ENCODE measurements around the gene JAK1.
"Not testable (repeated sequence)": the region's sequence is repeated elsewhere in the genome, so short reads cannot be mapped to it uniquely, and the experiment has no call there.

The JAK1 gene

GRCh38 chr1:64966158-64966971 is at the start of gene JAK1:
JAK1 (minus strand) TSS chr1:64966549; CDS start chr1:64886264, 80,285 bp downstream.
- peak; percentile 86 for DNase-seq

GRCh38 chr1:65014321-65014720 is 48.0 kb upstream of the JAK1 start:
- DNase-seq: no peak

DNA sequence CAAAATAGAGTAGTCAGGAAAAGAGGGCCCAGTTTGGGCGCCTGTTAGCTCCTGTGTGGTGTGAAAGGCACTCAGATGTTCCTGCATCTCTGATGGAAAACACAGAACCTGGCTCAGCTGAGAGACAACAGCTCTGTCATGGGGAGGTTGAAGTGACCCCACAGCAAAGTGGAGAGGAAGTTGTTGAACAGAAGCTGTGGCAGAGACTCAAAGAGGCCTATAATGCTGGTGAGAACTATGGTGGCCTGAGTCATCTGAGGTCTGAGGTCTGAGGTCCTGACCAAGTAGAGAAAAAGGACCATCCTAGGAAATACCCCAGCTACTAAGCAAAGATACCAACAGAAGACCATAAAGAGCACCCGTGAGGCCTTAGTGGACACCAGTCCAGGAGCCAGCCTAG is 45.6 kb upstream of the JAK1 start:
- no peak for DNase-seq

DNA sequence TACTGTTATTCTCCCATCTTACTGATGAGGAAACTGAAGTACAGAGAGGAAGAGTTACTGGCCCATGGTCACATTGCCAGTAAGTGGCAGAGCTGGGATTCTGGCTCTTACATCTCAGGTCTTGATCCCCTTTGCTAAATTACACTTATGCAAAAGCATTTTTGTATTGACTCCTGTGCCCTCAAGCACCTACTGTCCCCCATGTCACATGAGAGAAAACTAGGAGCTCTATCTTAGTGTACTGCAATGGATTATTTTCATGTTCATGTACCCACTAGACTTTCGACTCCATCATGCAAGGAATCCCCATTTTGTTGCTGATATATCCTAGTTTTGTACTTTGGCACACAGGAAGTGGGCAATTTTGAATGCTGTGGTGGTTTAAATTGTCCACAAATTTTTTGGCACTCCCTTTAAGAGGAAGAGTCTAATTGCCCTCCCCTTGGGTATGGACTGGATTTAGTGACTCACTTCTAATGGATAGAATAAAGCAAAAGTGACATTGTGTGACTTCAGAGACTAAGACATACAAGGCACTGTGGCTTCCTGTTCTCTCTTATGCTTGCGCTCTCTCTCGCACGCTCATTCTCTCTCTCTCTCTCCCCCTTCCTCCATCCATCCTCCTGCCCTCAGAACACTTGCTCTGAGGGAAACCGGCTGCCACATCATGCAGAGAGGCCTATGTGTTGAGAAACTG is 43.5 kb upstream of the JAK1 start:
- no peak for DNase-seq

- DNase-seq: no peak
Observed at GRCh38 chr1:65009176-65009575, 42.8 kb upstream of the JAK1 start.

DNA sequence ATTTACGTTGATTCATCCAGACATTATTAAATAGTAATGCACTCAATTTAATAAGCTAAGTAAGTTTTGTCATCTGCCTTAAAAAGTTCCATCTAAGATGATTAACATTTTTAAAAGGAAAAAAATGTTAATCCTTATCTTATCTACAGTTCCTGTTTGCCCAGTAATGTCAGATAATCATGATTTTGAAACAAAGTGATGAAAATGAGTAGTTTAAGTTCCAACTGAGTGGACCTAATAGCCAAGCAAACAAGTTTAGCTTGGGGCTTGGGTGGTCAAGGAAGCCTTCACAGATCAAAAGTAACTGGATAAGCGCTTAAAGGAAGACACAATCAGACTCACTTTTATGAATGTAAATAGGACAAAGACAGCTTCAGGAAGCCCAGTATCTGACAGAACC is 40.5 kb upstream of the JAK1 start:
- no peak for DNase-seq

DNA sequence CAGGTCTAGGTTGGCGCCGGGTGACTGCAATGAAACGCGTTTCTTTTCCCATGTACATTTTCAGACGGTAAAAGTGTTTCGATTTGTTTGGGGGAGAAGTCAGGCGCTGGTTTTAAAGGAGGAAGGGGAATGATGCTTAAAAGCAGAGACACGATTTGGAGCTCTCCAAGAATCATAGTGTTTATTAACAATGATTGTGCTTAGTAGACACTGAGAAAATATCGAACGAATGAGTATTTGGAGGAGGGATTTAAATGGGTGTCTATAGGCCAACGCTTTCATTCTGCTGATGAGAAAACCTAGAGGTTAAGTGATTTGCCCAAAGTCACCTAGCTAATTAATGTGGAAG is 36.9 kb upstream of the JAK1 start:
- no peak for DNase-seq

DNA sequence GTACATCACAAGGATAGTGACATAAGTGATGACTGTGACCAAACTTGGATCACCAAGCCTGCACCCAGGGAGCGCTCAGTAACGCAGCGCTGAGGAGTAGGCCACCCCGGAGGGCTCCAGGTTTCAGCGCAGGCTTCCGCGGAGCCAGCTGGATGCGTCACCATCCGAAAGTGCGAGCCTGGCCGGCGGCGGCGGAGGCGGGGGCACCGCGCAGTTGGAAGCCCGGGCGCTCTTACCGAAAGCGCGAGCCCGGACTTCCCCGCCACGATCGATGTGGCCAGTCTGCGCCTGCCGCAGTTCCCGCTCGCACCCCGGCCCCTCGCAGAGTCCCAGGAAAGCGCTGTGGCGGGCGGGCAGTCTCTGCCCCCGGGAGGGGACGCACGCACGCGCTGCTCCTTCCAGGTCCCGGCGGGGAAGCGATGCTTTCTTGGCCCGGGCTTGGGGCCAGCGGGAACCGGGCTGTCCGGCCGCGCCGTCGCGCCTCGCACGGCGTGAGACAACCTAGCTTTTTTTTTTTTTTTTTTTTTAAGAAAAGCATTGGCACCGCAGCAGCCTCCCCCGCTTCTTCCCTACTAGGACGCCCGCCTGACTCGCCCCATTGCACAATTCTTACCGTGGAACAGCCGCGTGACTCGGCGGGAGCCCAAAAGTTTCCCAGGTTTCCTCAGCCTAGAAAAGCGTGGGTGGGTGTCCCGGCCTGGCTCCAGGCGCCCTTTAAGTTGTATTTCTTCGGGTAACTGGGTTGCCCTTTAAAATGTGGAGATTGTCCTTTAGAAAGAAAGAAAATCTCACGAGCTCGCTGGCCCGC is 36.4 kb upstream of the JAK1 start:
- DNase-seq: peak; percentile 58

DNA sequence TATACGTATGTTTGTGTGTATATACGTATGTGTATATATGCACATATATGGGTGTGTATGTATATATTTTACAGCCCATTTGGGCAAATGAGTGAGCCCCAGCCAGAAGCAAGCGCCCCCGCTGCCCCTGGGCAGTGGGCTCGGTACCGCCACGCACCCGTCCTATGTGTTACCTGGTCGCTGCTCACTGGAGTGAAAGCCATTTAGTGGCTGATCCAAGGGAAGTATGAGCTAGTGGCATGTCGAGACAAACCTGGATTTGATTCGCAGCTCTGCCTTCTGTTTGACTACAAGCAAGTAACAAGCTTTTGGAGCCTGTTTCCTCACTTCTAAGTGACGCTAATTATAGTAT is 35.8 kb upstream of the JAK1 start:
- DNase-seq: no peak

GRCh38 chr1:65001231-65001792 is 35.0 kb upstream of the JAK1 start:
- peak; percentile 76 for DNase-seq

DNA sequence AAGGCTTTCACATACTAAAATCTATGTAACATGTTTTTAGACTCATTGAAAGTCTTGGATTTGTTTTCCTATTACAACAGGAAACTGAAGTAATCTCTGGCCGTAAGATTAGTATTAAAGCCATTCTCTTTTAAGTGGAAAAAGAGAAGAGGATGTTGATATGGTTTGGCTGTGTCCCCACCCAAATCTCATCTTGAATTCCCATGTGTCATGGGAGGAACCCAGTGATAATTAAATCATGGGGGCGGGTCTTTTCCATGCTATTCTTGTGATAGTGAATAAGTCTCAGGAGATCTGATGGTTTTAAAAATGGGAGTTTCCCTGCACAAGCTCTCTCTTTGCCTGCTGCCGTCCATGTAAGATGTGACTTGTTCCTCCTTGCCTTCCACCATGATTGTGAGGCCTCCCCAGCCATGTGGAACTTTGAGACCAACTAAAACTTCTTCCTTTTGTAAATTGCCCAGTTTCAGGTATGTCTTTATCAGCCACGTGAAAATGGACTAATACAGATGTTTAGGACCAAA is 32.1 kb upstream of the JAK1 start:
- DNase-seq: not testable (repeated sequence)

GRCh38 chr1:64996541-64997257 is 30.4 kb upstream of the JAK1 start:
- no peak for DNase-seq

GRCh38 chr1:64995316-64995715 is 29.0 kb upstream of the JAK1 start:
- DNase-seq: no peak

DNA sequence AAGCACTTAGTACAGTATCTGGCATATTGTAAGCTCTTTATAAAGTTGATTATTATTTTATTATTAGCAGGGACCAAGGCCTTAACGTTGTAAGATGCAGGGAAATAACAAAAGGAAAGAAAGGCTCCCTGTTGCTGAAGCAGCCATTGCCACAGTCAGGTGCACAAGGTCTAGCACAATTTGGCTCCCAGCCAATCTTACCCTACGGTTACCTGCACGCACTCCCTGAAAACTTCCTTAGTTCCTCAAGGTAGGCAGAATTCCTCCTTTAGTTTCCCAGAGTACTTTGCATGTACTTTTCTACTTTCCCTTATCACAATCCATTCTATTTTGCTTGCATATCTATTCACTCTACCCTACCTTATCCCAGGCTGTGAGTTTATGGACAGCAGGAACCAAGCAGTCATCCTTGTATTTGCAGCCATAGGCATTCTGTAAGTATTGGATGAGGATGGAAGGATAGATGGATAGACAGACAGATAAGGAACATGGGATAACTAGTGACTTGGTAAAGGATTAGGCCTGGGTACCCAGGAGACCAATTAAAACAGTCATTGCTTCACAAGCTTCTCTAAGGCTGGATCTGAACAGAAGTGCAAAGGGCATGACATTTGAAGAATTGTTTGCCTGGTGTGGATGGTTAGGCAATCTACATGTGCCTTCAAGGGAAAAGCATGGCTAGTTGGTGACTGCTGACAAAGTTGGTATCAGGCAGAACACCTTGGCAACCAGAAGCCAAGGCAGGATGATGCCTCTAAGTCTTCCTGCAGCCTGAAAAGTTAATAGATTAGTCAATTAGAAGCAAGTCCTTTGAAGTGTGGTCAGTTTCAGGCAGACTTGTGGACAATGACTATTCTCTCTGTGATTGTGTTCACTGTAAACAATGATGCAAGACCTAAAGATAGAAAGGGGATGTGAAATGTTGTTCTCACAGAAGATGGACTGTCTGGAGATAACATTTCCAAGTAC is 20.8 kb upstream of the JAK1 start:
- no peak for DNase-seq

DNA sequence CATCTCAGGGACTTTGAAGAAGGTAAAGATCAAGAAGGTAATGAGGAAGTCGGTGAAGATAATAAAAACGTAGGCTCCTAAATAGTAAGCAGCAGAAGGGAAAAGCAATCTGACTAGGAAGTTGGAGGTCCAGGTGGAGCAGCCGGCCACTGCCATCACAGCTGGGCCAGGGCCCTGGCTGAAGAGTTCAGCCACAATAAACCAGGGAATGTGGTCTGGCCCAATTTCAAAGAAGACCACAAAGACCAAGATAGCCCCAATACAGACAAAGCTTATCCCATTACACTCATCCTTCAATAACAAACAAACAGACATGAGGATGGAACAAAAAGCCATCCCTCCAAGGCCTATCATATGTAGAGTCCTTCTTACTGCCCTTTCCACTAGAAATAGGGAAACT is 18.4 kb upstream of the JAK1 start:
- no peak for DNase-seq

DNA sequence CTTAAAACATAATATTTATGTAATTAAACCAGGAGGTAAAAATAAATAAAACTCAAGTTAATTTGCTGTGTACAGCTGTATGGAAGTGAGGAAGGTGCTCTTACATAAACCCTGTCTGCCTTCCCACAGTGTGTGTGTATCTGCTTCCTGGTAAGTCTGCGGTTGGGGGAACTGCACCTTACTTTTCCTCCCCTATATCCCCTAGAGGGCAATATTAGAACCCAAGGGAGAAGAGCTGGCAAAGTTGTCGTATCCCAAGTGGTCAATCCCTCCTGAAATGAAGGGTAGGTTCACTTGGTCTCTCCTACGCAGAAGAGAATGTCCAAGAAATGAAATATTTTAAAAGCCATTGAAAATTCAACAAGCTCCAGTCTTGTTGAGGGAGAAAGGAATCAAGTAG is 17.8 kb upstream of the JAK1 start:
- no peak for DNase-seq

GRCh38 chr1:64983110-64983509 is 16.8 kb upstream of the JAK1 start:
- DNase-seq: no peak

DNA sequence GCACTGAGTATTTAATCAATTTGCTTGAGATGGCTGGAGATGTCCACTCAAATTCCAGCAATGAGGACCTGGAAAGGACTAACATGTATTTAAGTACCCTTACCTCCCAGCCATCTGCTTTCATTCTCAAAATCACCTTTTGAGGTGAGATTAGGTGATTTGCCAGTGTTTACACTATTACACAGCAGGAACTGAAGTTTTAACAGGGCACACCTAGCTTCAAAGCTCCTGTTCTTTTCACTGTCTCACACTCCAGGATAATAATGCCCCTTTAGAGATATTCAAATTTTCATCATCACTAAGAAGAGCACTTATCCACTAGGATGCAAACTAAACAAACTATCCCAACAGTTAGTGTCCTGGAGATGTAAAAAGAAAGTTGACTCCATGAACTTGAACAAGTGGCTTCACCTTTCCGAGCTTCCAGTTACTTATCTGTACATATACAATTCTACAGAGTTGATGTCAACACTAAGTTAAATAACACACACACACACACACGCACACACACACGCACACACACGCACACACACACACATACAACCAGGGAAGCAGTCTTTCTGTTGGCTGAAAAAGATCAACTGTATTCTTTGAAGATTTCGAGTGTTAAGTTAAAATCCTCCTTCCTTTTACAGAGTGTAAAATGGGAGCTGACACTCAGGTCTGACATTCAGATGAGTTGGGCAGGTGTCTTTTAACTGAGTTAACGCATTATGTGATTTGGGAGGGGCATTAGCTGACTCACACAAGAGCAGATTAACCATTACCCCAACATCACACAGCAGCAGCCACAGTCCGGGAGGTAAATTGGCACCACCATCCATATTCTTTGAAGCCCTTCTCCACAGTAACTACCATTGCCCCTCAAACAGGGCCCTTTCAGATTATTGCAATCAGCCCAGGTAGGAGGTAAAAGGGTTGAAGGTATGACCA is 15.5 kb upstream of the JAK1 start:
- no peak for DNase-seq

DNA sequence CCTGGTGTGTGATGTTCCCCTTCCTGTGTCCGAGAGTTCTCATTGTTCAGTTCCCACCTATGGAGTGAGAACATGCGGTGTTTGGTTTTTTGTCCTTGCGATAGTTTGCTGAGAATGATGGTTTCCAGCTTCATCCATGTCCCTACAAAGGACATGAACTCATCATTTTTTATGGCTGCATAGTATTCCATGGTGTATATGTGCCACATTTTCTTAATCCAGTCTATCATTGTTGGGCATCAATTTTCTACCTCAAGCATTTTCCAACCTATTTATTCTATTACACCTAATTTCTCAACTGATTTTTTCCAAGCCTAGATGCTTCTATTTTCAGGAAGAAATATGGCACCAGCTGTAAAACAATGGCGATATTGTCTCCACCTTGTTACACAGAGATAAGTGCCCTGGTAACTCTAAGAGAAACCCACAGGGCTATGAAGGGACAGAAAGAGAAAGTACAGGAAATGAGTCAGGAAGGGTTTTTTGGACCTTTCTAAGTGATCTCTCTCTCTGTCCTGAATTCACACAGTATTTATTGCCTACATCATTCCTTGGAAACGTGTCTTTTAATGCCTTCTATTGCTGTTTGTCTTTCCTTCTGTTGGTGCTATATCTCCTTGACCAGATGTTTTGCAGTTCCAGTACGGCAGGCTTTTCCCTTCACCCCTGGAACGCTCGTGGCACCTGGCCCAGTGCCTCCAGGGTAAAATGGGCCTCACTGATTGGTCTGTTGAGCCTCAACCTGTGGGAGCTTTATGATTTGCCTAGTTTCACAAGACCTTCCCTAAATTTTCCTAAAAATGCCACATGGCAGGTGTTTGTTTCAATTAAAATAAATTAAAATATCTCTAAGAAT is 14.6 kb upstream of the JAK1 start:
- no peak for DNase-seq
